ENCODE results near the gene PXDC1.
"Not testable (repeated sequence)": the region's sequence is repeated elsewhere in the genome, so short reads cannot be mapped to it uniquely, and the experiment has no call there.

Gene PXDC1

DNA sequence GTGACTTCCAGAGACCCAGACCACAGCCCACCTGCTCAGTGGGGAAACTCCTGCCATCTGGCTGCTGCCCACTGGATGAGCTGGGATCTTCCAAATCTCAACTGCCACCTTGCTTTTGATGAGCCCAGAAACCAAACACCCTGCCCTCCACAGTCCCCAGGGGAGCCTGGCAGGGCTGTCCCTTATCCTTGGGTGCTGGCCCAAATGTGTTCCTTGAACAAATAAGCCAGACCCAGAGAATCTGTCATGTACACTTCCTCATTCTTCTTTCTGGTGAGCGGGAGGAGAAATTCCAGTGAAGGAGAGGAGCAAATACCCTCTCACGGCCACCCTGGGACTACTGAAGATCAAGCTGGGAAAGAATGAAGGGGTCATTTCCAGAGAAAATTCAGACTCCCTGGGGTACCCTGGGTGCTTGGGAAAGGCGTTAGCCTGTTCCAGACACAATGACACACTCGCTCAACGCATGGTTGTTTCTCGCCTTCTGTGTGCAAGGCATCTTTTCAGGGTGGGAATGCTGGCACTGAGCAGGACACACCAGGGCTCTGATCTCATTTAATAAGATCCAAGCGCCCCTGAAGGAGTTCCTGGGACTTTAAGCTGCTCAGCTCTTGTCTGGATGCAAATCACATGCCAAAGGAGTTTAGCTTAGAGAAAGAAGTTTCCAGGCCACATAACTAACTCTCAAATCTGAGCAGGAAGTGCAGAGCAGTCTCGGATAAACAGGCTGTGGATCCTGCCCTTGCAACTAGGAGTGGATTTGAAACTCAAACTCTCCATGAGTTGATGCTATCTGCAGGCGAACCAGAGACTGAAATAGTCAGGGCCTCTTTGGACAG, 38.5 kb downstream of the PXDC1 start:
- no peak for DNase-seq (ENCODE audit: low read depth, low spot score)

DNA sequence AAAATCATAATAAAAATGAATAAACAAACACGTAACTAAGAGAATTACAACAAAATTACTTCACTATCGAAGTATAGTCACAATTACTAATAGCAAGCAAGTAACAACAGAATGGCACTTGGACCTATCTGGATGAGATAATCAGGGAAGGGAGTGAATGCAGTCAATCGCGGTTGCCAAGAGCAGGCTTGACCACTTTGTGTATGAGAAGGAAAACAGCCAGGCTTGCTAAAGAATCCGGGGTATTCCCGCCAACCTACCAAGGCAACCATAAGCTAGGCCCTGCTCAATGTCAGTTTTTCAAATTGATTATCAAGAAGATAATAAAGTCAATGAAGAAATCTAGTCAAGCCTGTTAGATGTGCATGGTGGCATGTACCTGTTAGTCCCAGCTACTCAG, 39.7 kb downstream of the PXDC1 start:
- no peak for DNase-seq (ENCODE audit: low read depth, low spot score)

- DNase-seq (ENCODE audit: low read depth, low spot score) = no peak
Observed at GRCh38 chr6:3710403-3710802, 41.1 kb downstream of the PXDC1 start.

- DNase-seq (ENCODE audit: low read depth, low spot score) = no peak
Observed at GRCh38 chr6:3708540-3708939, 43.0 kb downstream of the PXDC1 start.

- no peak for DNase-seq (ENCODE audit: low read depth, low spot score)
Observed at GRCh38 chr6:3707751-3708412, 43.6 kb downstream of the PXDC1 start.

DNA sequence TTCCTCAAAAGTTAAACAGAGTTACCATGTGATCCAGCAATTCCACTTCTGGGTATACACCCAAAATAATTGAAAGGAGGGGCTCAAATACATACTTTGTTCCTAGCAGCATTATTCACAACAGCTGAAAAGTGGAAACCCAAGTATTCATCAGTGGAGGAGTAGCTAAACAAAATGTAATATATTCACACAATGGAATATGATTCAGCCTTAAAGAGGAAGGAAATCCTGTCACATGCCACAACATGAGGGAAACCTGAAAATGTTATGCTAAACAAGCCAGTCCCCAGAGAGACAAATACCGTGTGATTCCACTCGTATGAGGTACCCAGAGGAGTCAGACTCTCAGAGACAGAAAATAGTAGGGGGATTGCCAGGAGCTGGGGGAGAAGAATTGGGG, 44.5 kb downstream of the PXDC1 start:
- DNase-seq (ENCODE audit: low read depth, low spot score) = no peak

- DNase-seq (ENCODE audit: low read depth, low spot score) = no peak
Observed at GRCh38 chr6:3706547-3706946, 45.0 kb downstream of the PXDC1 start.

- no peak for DNase-seq (ENCODE audit: low read depth, low spot score)
Observed at GRCh38 chr6:3701631-3702030, 49.9 kb downstream of the PXDC1 start.

DNA sequence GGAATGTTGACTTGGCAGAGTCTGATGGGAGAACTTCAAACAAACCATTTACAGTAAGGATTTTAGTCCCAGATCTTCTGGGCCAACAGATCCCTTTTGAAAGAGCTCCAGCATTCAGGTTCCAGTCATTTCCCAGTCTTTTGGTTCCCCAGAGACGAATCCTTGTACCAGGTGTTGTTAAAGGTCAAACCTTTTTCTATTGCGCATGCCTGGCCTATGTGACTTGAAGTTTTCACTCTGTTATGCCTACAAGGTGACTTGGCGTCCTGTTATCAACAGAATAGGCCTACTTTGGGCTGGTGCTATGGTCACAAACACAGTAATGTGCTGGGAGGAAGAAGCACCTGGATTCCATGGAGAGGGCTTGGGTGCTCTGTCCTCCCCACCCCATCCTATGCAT, 52.3 kb downstream of the PXDC1 start:
- DNase-seq (ENCODE audit: low read depth, low spot score) = no peak

- DNase-seq (ENCODE audit: low read depth, low spot score) = no peak
Observed at GRCh38 chr6:3698021-3698420, 53.5 kb downstream of the PXDC1 start.

- DNase-seq (ENCODE audit: low read depth, low spot score) = peak; percentile 85
Observed at GRCh38 chr6:3697609-3698008, 53.9 kb downstream of the PXDC1 start.

DNA sequence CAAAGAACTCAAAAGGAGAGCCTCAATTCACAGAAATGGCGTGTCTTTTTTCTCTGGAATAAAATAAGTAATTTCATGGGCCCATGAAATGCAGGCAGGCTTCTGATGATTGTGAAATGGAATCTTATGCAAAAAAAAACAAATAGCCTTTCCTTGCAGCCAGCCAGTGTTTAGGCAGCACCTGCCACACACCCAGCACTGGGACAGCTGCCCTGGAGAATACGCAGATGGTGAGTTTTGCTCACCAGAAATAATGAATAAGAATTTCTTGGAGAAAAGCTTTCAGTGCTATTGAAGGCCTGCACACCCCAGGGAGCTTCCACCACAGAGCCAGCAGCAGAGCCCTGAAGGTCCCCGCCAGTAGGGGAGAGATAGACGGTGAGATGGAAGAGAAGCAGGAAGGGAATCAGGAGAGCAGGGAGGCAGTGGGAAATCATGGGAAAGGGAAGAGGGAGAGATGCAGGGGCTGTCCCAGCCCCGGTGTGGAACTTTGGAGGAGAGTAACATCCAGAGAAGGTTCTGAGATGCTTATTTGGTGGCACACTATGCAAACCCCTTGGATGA, 54.9 kb downstream of the PXDC1 start:
- DNase-seq (ENCODE audit: low read depth, low spot score) = no peak

DNA sequence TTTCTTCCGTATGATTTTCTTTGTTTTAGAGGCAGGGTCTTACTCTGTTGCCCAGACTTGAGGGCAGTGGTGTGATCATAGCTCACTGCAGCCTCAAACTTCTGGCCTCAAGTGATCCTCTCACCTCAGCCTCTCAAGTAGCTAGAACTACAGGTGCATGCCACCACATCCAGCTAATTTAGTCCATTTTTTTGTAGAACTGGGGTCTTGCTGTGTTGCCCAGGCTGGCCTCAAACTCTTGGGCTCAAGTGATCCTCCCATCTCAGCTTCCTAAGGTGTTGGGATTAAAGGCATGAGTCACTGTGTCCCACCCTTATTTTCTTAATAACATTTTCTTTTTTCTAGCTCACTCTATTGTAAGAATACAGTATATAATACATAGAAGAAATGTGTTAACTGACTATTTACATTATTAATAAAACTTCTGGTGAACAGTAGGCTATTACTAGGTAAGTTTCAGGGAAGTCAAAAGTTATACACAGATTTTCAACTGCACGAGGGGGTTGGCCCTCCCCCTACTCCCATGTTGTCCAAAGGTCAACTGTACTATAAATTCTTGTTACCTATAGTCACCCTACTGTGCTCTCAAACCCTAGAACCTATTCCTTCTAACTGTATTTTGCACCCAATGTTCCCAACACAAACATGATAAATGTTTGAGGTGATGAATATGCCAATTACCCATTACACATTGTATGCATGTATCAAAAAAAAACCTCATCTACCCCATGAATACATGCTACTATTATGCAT, 56.3 kb downstream of the PXDC1 start:
- DNase-seq (ENCODE audit: low read depth, low spot score) = no peak

GRCh38 chr6:3693831-3694230, 57.7 kb downstream of the PXDC1 start:
- no peak for DNase-seq (ENCODE audit: low read depth, low spot score)

- DNase-seq (ENCODE audit: low read depth, low spot score) = no peak
Observed at GRCh38 chr6:3690506-3690905, 61.0 kb downstream of the PXDC1 start.

- DNase-seq (ENCODE audit: low read depth, low spot score) = no peak
Observed at GRCh38 chr6:3687847-3688246, 63.7 kb downstream of the PXDC1 start.

DNA sequence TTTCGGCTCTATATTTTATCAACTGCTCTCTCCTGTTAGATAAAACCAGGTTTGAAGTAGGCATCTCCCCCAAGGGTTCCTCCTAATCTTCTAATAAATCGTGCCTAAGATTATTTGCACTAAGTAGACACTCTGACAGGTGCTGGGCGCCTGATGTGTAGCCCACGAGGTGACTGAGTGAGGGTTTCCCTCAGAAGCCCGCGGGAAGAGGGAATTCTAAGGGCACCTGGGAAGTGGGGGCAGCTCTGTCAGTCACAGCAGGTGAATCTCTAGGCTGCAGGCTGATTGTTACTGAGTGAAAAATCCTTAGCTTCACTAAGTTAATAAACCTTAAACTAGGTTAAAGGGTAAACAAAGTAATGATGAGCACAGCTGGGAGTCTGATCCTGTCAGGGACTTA, 68.2 kb downstream of the PXDC1 start:
- no peak for DNase-seq (ENCODE audit: low read depth, low spot score)

- no peak for DNase-seq (ENCODE audit: low read depth, low spot score)
Observed at GRCh38 chr6:3678946-3679345, 72.6 kb downstream of the PXDC1 start.

- not testable (repeated sequence) for DNase-seq (ENCODE audit: low read depth, low spot score)
Observed at GRCh38 chr6:3677751-3678150, 73.8 kb downstream of the PXDC1 start.

GRCh38 chr6:3677351-3677750, 74.2 kb downstream of the PXDC1 start:
- not testable (repeated sequence) for DNase-seq (ENCODE audit: low read depth, low spot score)
